ENCODE data around the gene WNK1. TPM values are rescaled to one million over a fixed set of nuclear protein-coding genes. Genes with fewer than 3 reads are reported as not detected.

Gene WNK1
- polyA plus RNA-seq, 1 donor from 2014 or later, result 25.9 TPM

- H3F3A ChIP-seq (ENCODE audit: insufficient read depth, low read length, poor library complexity, severe bottlenecking), result no peaks in the 10 kb centered on the region
- TF ChIP-seq RAD21 (conservative IDR thresholded peaks at IDR 0.05) (no peak), MXI1 (conservative IDR thresholded peaks at IDR 0.05; ENCODE audit: poor library complexity, severe bottlenecking) (no peak), SMC3 (conservative IDR thresholded peaks at IDR 0.05; ENCODE audit: poor library complexity) (no peak), TAF1 (IDR thresholded peaks at IDR 0.05; ENCODE audit: low read depth) (no peak), EP300 (conservative IDR thresholded peaks at IDR 0.05; ENCODE audit: poor library complexity, severe bottlenecking) (no peak), REST (IDR thresholded peaks at IDR 0.05; ENCODE audit: borderline replicate concordance) (no peak), EZH2 (IDR thresholded peaks at IDR 0.05; ENCODE audit: borderline replicate concordance, insufficient read depth, low read length, poor library complexity, severe bottlenecking) (no peak)
- no peaks in the 10 kb centered on the region for H3K9me2 ChIP-seq (ENCODE audit: insufficient read depth, low read length)
- no peaks in the 10 kb centered on the region for H3K9me3 ChIP-seq (ENCODE audit: low read length)
- no peak overlapping the region for H3K27ac ChIP-seq (ENCODE audit: low read length)
- no peak overlapping the region for H3K9ac ChIP-seq (ENCODE audit: low read length)
- no peaks in the 10 kb centered on the region for H3K36me3 ChIP-seq (ENCODE audit: insufficient read depth, low read length)
- H4K20me1 ChIP-seq (ENCODE audit: insufficient read depth), result no peaks in the 10 kb centered on the region
- no peak overlapping the region for H2AFZ ChIP-seq (ENCODE audit: low read depth, low read length)
- H3K27me3 ChIP-seq (ENCODE audit: insufficient read depth, low read depth, low read length), result no peaks in the 10 kb centered on the region
- H3K4me2 ChIP-seq (ENCODE audit: low read length), result no peak overlapping the region
- no peaks in the 10 kb centered on the region for H3K79me2 ChIP-seq (replicated peaks; ENCODE audit: insufficient read depth, low read length)
- H3K4me3 ChIP-seq (ENCODE audit: low read length), result no peak overlapping the region
Measured at GRCh38 chr12:713281-713875, 39.0 kb upstream of the WNK1 start.

- Histone ChIP-seq H3K9ac (ENCODE audit: low read length) (no peak overlapping the region), H3K4me3 (ENCODE audit: low read length) (no peak overlapping the region), H3K4me2 (ENCODE audit: low read length) (no peak overlapping the region), H3K27ac (ENCODE audit: low read length) (no peak overlapping the region), H2AFZ (ENCODE audit: low read depth, low read length) (no peak overlapping the region), H3K36me3 (ENCODE audit: insufficient read depth, low read length) (no peaks in the 10 kb centered on the region), H3F3A (ENCODE audit: insufficient read depth, low read length, poor library complexity, severe bottlenecking) (no peaks in the 10 kb centered on the region), H4K20me1 (ENCODE audit: insufficient read depth) (no peaks in the 10 kb centered on the region), H3K27me3 (ENCODE audit: insufficient read depth, low read depth, low read length) (no peaks in the 10 kb centered on the region), H3K79me2 (replicated peaks; ENCODE audit: insufficient read depth, low read length) (no peaks in the 10 kb centered on the region), H3K9me2 (ENCODE audit: insufficient read depth, low read length) (no peaks in the 10 kb centered on the region), H3K9me3 (ENCODE audit: low read length) (no peaks in the 10 kb centered on the region)
- TF ChIP-seq TAF1 (IDR thresholded peaks at IDR 0.05; ENCODE audit: low read depth) (no peak), MXI1 (conservative IDR thresholded peaks at IDR 0.05; ENCODE audit: poor library complexity, severe bottlenecking) (no peak), CTCF (IDR thresholded peaks at IDR 0.05; ENCODE audit: poor library complexity, severe bottlenecking) (no peak)
Measured at GRCh38 chr12:716506-716905, 35.9 kb upstream of the WNK1 start.

GRCh38 chr12:718756-719102 is 33.6 kb upstream of the WNK1 start:
- Histone ChIP-seq H3F3A (ENCODE audit: insufficient read depth, low read length, poor library complexity, severe bottlenecking) (no peaks in the 10 kb centered on the region), H3K27ac (ENCODE audit: low read length) (no peak overlapping the region), H3K27me3 (ENCODE audit: insufficient read depth, low read depth, low read length) (no peaks in the 10 kb centered on the region), H3K9me3 (ENCODE audit: low read length) (no peaks in the 10 kb centered on the region), H3K9me2 (ENCODE audit: insufficient read depth, low read length) (no peaks in the 10 kb centered on the region), H3K4me3 (ENCODE audit: low read length) (no peak overlapping the region), H3K9ac (ENCODE audit: low read length) (no peak overlapping the region), H4K20me1 (ENCODE audit: insufficient read depth) (no peaks in the 10 kb centered on the region), H3K36me3 (ENCODE audit: insufficient read depth, low read length) (no peaks in the 10 kb centered on the region), H3K4me2 (ENCODE audit: low read length) (no peak overlapping the region), H3K79me2 (replicated peaks; ENCODE audit: insufficient read depth, low read length) (no peaks in the 10 kb centered on the region), H2AFZ (ENCODE audit: low read depth, low read length) (no peak overlapping the region)
- TF ChIP-seq REST (IDR thresholded peaks at IDR 0.05; ENCODE audit: borderline replicate concordance), result no peak
- TF ChIP-seq CTCF (IDR thresholded peaks at IDR 0.05; ENCODE audit: poor library complexity, severe bottlenecking), result no peak
- no peak for TF ChIP-seq RAD21 (conservative IDR thresholded peaks at IDR 0.05)
